Activated CD4-positive, alpha-beta memory T cell treated with anti-CD3 and anti-CD28 coated beads, Interleukin-2, amount 10 ng/mL, durations not matched to agents 7 days and 5 days (primary cell): Measurements from ENCODE around the gene CTSZ. TPM values are rescaled to one million over a fixed set of nuclear protein-coding genes. Genes with fewer than 3 reads are reported as not detected.

Experiments used
- CTCF ChIA-PET: fragments of 350-600 bp; sonication (Branson Sonifier 250); formaldehyde crosslinking; loops from one replicate; lab custom pipeline; 2021; ENCODE audit warnings: antibody characterized with exemption, inconsistent platforms; lab: Charles Lee
- POLR2A ChIA-PET: fragments of 350-600 bp; sonication (Branson Sonifier 250); formaldehyde crosslinking; loops from one replicate; lab custom pipeline; 2021; ENCODE audit warnings: antibody characterized with exemption; lab: Charles Lee
- DNase-seq: peaks from one replicate; pipeline ENCODE4 v3.0.0-alpha.2; 2020
- H3K27ac Mint-ChIP-seq: one replicate; pipeline ENCODE4 v1.8.0; 2021; ENCODE audit warnings: mild to moderate bottlenecking, mixed read lengths
- H3K27me3 Mint-ChIP-seq: one replicate; pipeline ENCODE4 v1.8.0; 2021; ENCODE audit warnings: mixed read lengths
- H3K36me3 Mint-ChIP-seq: one replicate; pipeline ENCODE4 v1.8.0; 2021; ENCODE audit warnings: low read depth, mixed read lengths
- H3K4me1 Mint-ChIP-seq: one replicate; pipeline ENCODE4 v1.8.0; 2021; ENCODE audit warnings: mixed read lengths
- H3K4me3 Mint-ChIP-seq: one replicate; pipeline ENCODE4 v1.8.0; 2021; ENCODE audit warnings: mild to moderate bottlenecking, mixed read lengths
- H3K9me3 Mint-ChIP-seq: one replicate; pipeline ENCODE4 v1.8.0; 2021; ENCODE audit warnings: mixed read lengths
- total RNA-seq, 2 experiments: library from RNA; stranded (reverse); gene quantifications; one replicate each; pipeline ENCODE4 v1.2.3, GENCODE V29; 2021

CTSZ gene
- total RNA-seq, 2 experiments from 2014 or later = 45.0 to 49.0 TPM

- CTCF ChIA-PET = interaction anchor here (0.5 to 0.7 kb wide), 2 partner anchors 1308 to 1573 kb away, joined by 3 read pairs; no protein-coding TSS in a partner anchor
Observed at GRCh38 chr20:59001068-59001448, 6.0 kb downstream of the CTSZ start.

GRCh38 chr20:59000326-59000725, 6.7 kb downstream of the CTSZ start:
- Mint-ChIP-seq H3K4me1 (peaks cover 31% of the 10 kb centered on the region), H3K27ac (no peak overlapping the region), H3K27me3 (no peaks in the 10 kb centered on the region), H3K36me3 (peaks cover 56% of the 10 kb centered on the region), H3K4me3 (no peak overlapping the region), H3K9me3 (no peaks in the 10 kb centered on the region)
- ChIA-PET POLR2A (interaction anchor here (0.6 kb wide), 1 partner anchor 29 kb away, joined by 3 read pairs; no protein-coding TSS in a partner anchor), CTCF (no interaction called here)
- no peak for DNase-seq

More at GRCh38 chr20:59001068-59001448, 6.0 kb downstream of the CTSZ start:
- Mint-ChIP-seq H3K27me3 (no peaks in the 10 kb centered on the region), H3K27ac (no peak overlapping the region), H3K9me3 (no peaks in the 10 kb centered on the region), H3K36me3 (peaks cover 49% of the 10 kb centered on the region), H3K4me3 (no peak overlapping the region), H3K4me1 (peaks cover 37% of the 10 kb centered on the region)
- no peak for DNase-seq
- POLR2A ChIA-PET = no interaction called here

- H3K9me3 Mint-ChIP-seq = no peaks in the 10 kb centered on the region
- no peaks in the 10 kb centered on the region for H3K27me3 Mint-ChIP-seq
- H3K4me3 Mint-ChIP-seq = no peak overlapping the region
- H3K4me1 Mint-ChIP-seq = peaks cover 17% of the 10 kb centered on the region
- POLR2A ChIA-PET = no interaction called here
- no peak for DNase-seq
- H3K36me3 Mint-ChIP-seq = peaks cover 65% of the 10 kb centered on the region
- H3K27ac Mint-ChIP-seq = no peak overlapping the region
- CTCF ChIA-PET = no interaction called here
Observed at GRCh38 chr20:58998656-58999055, 8.4 kb downstream of the CTSZ start.

DNA sequence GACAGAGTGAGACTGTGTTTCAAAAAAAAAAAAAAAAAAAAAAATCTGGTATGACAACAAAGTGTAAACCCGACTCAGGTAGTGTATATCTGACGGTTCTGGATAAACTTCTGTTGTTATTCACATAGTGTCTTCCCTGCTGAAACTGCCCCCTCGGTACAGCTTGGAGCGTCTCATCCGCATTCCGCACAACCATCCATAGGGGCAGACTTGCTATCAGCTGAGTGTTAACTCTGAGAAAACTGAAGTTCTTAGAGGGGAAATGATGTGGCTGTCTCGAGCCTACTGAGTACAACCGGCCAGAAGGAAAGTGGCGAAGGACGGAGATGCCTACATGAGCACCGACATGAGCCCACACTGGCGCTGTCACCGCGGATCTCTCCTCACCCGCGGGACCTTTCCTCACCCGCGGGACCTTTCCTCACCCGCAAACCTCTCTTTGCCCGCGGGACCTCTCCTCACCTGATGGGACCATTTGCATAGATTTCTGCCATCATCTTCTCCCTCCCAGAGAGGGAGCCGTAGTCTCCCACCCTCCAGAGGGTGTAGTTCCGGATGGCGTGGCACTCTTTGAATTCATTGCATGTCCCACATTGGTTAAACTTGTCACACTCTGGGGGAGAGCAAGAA, 9.8 kb downstream of the CTSZ start:
- no peak overlapping the region for H3K27ac Mint-ChIP-seq
- no peak for DNase-seq
- ChIA-PET POLR2A (no interaction called here), CTCF (no interaction called here)
- no peaks in the 10 kb centered on the region for H3K27me3 Mint-ChIP-seq
- H3K36me3 Mint-ChIP-seq = peaks cover 68% of the 10 kb centered on the region
- H3K4me1 Mint-ChIP-seq = peaks cover 7% of the 10 kb centered on the region
- H3K9me3 Mint-ChIP-seq = no peaks in the 10 kb centered on the region
- no peak overlapping the region for H3K4me3 Mint-ChIP-seq

DNA sequence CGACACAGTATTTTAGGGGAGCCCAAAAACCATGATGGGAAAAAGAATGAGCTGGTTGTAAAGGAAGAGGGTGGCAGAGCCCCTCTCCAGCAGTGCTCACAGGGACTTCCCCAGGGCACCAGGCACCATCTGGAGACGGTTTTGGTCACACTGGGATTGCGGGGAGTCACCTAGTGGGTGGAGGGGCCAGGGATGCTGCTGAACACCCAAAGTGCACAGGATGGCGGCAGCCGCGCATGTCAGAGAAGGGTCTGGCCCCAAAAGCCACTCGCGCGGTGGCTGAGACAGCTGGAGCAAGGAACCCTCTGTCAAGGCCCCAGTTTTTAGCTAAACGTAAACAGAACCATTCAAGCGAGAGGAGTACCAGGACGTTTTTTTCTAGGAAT, 10.8 kb downstream of the CTSZ start:
- H3K9me3 Mint-ChIP-seq = no peaks in the 10 kb centered on the region
- H3K27me3 Mint-ChIP-seq = no peaks in the 10 kb centered on the region
- H3K4me3 Mint-ChIP-seq = no peak overlapping the region
- POLR2A ChIA-PET = no interaction called here
- H3K36me3 Mint-ChIP-seq = peaks cover 68% of the 10 kb centered on the region
- DNase-seq = no peak
- CTCF ChIA-PET = no interaction called here
- H3K4me1 Mint-ChIP-seq = peaks cover 6% of the 10 kb centered on the region
- H3K27ac Mint-ChIP-seq = no peak overlapping the region

GRCh38 chr20:58995461-58996225, 11.4 kb downstream of the CTSZ start:
- Mint-ChIP-seq H3K4me3 (no peak overlapping the region), H3K27ac (no peak overlapping the region), H3K36me3 (peaks cover 68% of the 10 kb centered on the region), H3K9me3 (no peaks in the 10 kb centered on the region), H3K27me3 (no peaks in the 10 kb centered on the region), H3K4me1 (peaks cover 6% of the 10 kb centered on the region)
- ChIA-PET POLR2A (interaction anchor here (1.4 kb wide), 1 partner anchor 9 kb away, joined by 7 read pairs; no protein-coding TSS in a partner anchor), CTCF (no interaction called here)
- DNase-seq = no peak

- no peak for DNase-seq
- ChIA-PET CTCF (interaction anchor here (1.0 kb wide), 1 partner anchor 124 kb away, joined by 3 read pairs; no protein-coding TSS in a partner anchor), POLR2A (interaction anchor here (0.6 to 1.5 kb wide), 5 partner anchors 10 to 80 kb away, joined by 3 to 7 read pairs (median 3); no protein-coding TSS in a partner anchor)
- H3K27ac Mint-ChIP-seq = peak overlapping the region; percentile 49
- H3K4me1 Mint-ChIP-seq = peaks cover 6% of the 10 kb centered on the region
- peaks cover 73% of the 10 kb centered on the region for H3K36me3 Mint-ChIP-seq
- no peak overlapping the region for H3K4me3 Mint-ChIP-seq
- no peaks in the 10 kb centered on the region for H3K9me3 Mint-ChIP-seq
- H3K27me3 Mint-ChIP-seq = no peaks in the 10 kb centered on the region
Observed at GRCh38 chr20:58994390-58995159, 12.5 kb downstream of the CTSZ start.

GRCh38 chr20:58993332-58994248, 13.5 kb downstream of the CTSZ start:
- H3K27me3 Mint-ChIP-seq = no peaks in the 10 kb centered on the region
- DNase-seq = no peak
- peak overlapping the region; percentile 49 for H3K27ac Mint-ChIP-seq
- H3K9me3 Mint-ChIP-seq = no peaks in the 10 kb centered on the region
- ChIA-PET CTCF (interaction anchor here (1.0 kb wide), 1 partner anchor 123 kb away, joined by 3 read pairs; no protein-coding TSS in a partner anchor), POLR2A (interaction anchor here (1.1 to 1.8 kb wide), 5 partner anchors 9 to 40 kb away, joined by 3 to 9 read pairs (median 7); partner anchors contain the start of gene ATP5F1E)
- peaks cover 6% of the 10 kb centered on the region for H3K4me1 Mint-ChIP-seq
- no peak overlapping the region for H3K4me3 Mint-ChIP-seq
- peaks cover 76% of the 10 kb centered on the region for H3K36me3 Mint-ChIP-seq

DNA sequence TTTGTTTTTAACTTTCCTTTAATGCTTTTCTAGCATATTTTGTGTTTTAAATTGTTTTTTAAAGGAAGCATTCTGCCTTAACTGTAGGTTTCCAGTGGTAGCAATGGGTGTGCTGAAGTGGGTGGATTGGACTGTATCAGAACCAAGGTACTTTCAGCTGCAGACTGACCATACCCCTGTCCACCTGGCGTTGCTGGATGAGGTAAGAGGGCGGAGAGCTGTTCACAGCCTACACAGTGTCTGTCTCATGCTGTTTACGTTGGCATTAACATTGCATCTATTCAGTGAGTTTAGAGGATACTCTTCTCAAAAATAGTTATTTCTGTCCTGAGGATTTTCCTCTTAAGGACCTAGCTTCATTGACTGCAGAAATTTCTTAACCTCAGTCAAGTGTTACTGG, 14.1 kb downstream of the CTSZ start:
- ChIA-PET CTCF (no interaction called here), POLR2A (interaction anchor here (1.4 to 1.8 kb wide), 3 partner anchors 8 to 39 kb away, joined by 3 to 9 read pairs (median 7); partner anchors contain the start of gene ATP5F1E)
- no peaks in the 10 kb centered on the region for H3K9me3 Mint-ChIP-seq
- no peak overlapping the region for H3K27ac Mint-ChIP-seq
- peaks cover 76% of the 10 kb centered on the region for H3K36me3 Mint-ChIP-seq
- H3K4me1 Mint-ChIP-seq = peaks cover 6% of the 10 kb centered on the region
- no peaks in the 10 kb centered on the region for H3K27me3 Mint-ChIP-seq
- no peak for DNase-seq
- no peak overlapping the region for H3K4me3 Mint-ChIP-seq

- no peak overlapping the region for H3K4me3 Mint-ChIP-seq
- H3K27ac Mint-ChIP-seq = no peak overlapping the region
- H3K4me1 Mint-ChIP-seq = peaks cover 13% of the 10 kb centered on the region
- H3K9me3 Mint-ChIP-seq = no peaks in the 10 kb centered on the region
- POLR2A ChIA-PET = interaction anchor here (1.8 kb wide), 1 partner anchor 40 kb away, joined by 9 read pairs; the partner anchor contains the start of gene ATP5F1E
- peaks cover 77% of the 10 kb centered on the region for H3K36me3 Mint-ChIP-seq
- CTCF ChIA-PET = no interaction called here
- no peaks in the 10 kb centered on the region for H3K27me3 Mint-ChIP-seq
- no peak for DNase-seq
Observed at GRCh38 chr20:58991715-58992114, 15.3 kb downstream of the CTSZ start.

DNA sequence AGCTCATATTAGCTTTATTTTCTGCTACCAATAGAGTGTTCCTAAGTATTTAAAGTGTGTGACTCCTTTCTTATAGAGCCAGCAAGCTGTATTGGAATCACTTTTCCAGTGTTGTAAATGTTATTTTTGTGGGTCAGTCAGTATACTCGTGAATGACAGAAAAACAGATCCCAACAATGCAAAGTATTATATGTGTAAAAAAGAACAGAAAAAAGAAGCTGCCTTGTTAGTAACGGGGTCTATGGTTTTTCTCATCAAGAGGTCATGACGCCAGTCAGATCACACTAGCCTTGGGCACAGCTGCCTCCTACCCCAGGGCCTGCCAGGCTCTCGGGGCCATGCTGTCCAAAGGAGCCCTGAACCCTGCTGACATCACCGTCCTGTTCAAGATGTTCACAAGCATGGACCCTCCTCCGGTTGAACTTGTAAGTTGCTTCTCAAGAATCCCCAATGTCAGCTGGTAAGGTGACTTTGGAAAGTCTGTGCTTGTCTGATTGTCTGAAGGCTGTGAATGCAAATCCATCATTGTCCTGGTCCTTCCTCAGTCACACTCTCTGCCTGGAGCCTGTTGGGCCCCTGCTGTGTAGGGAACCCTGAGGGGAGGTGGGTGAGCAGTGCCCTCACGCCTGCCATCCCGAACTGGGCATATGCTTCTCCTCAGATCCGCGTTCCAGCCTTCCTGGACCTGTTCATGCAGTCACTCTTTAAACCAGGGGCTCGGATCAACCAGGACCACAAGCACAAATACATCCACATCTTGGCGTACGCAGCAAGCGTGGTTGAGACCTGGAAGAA, 16.2 kb downstream of the CTSZ start:
- Mint-ChIP-seq H3K9me3 (no peaks in the 10 kb centered on the region), H3K27me3 (no peaks in the 10 kb centered on the region), H3K4me1 (peaks cover 20% of the 10 kb centered on the region), H3K4me3 (no peak overlapping the region), H3K36me3 (peaks cover 74% of the 10 kb centered on the region), H3K27ac (no peak overlapping the region)
- DNase-seq = no peak
- ChIA-PET CTCF (no interaction called here), POLR2A (interaction anchor here (2.3 to 2.8 kb wide), 2 partner anchors 27 to 41 kb away, joined by 6 to 12 read pairs; partner anchors contain the start of gene ATP5F1E)
